ENCODE results near the gene PWWP2A. TPM values are rescaled to one million over a fixed set of nuclear protein-coding genes. Genes with fewer than 3 reads are reported as not detected.

The PWWP2A gene
- total RNA-seq, 1 experiment from 2014 or later, result 66.7 TPM

DNA sequence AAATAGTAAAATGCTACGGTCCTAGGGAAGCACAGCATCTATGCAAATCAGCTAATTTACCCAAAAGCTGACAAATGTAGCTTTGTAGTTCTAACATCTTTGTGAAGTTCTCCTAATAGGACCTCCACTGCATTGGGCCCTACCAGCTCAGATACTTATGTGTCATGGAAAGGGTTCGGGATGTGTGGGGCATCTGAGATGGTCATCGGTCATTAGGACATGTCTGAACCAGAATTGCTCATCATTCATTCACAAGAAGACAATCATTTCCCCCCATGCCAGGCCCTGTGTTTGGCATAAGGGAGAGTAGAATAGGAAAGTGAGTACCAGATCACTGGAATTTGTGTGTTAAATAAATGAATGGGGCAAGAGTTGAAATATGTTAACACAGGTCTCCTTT lies 35.7 kb downstream of the PWWP2A start:
- H3K27me3 Mint-ChIP-seq (ENCODE audit: low read depth), result no peaks in the 10 kb centered on the region
- no CpG with 5 or more reads among the region's 3 CpGs for WGBS (ENCODE audit: extremely low coverage, insufficient read length, low lambda C conversion rate)
- no peak overlapping the region for H2AFZ ChIP-seq (ENCODE audit: low read length)
- H3K27me3 ChIP-seq (ENCODE audit: insufficient read depth, low read length), result no peaks in the 10 kb centered on the region
- peak overlapping the region in 2 of 3 experiments; percentile 46 to 92; a peak in 3 of 7 replicates for H3K27ac Mint-ChIP-seq
- H2BK5ac ChIP-seq (ENCODE audit: insufficient read length, low read length), result no peak overlapping the region
- no peak overlapping the region for H3K4ac ChIP-seq (ENCODE audit: low read depth, low read length)
- H3T11ph ChIP-seq (ENCODE audit: low read length), result no peak overlapping the region
- TF ChIP-seq, protein P1, sequence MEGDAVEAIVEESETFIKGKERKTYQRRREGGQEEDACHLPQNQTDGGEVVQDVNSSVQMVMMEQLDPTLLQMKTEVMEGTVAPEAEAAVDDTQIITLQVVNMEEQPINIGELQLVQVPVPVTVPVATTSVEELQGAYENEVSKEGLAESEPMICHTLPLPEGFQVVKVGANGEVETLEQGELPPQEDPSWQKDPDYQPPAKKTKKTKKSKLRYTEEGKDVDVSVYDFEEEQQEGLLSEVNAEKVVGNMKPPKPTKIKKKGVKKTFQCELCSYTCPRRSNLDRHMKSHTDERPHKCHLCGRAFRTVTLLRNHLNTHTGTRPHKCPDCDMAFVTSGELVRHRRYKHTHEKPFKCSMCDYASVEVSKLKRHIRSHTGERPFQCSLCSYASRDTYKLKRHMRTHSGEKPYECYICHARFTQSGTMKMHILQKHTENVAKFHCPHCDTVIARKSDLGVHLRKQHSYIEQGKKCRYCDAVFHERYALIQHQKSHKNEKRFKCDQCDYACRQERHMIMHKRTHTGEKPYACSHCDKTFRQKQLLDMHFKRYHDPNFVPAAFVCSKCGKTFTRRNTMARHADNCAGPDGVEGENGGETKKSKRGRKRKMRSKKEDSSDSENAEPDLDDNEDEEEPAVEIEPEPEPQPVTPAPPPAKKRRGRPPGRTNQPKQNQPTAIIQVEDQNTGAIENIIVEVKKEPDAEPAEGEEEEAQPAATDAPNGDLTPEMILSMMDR (conservative IDR thresholded peaks at IDR 0.05), result no peak
- no peak overlapping the region for H2BK20ac ChIP-seq (ENCODE audit: low read depth, low read length, poor library complexity, severe bottlenecking)
- H3K4me1 ChIP-seq (ENCODE audit: insufficient read depth, low read length), result 0 out of 2 replicates have a peak, but pooled peaks cover 4% of the 10 kb centered on the region
- no peak overlapping the region for H2BK12ac ChIP-seq (ENCODE audit: insufficient read length, low read depth, low read length)
- no peak overlapping the region for H3K23ac ChIP-seq (ENCODE audit: insufficient read length, low read depth, low read length)
- DNase-seq, result no peak
- no peak overlapping the region for H3K4me2 ChIP-seq (ENCODE audit: insufficient read depth, insufficient read length, low read length)
- no peak overlapping the region for H3K14ac ChIP-seq (ENCODE audit: insufficient read depth, low read length)
- no peaks in the 10 kb centered on the region for H3K79me2 ChIP-seq (ENCODE audit: insufficient read depth, low read length)
- no peak overlapping the region for H3K18ac ChIP-seq (ENCODE audit: insufficient read length, low read depth, low read length)
- no peak overlapping the region for H2AK5ac ChIP-seq (ENCODE audit: insufficient read length, low read length)
- no peak overlapping the region for H3K56ac ChIP-seq (ENCODE audit: insufficient read length, low read depth, low read length)
- no peak overlapping the region for H3K9ac ChIP-seq (ENCODE audit: extremely low read depth, insufficient read length, low read length)
- H2BK120ac ChIP-seq (ENCODE audit: low read depth, low read length, poor library complexity, severe bottlenecking), result no peak overlapping the region
- H4K8ac ChIP-seq (replicated peaks; ENCODE audit: insufficient read length, low read depth, low read length), result no peak overlapping the region
- no peaks in the 10 kb centered on the region for H3K9me3 Mint-ChIP-seq
- no peak overlapping the region for H4K91ac ChIP-seq (ENCODE audit: insufficient read length, low read depth, low read length)
- no peaks in the 10 kb centered on the region for H3K79me1 ChIP-seq (ENCODE audit: insufficient read depth, low read depth, low read length, poor library complexity, severe bottlenecking)
- no peaks in the 10 kb centered on the region for H3K9me3 ChIP-seq (ENCODE audit: control insufficient read depth, low read depth, low read length)
- H4K5ac ChIP-seq (ENCODE audit: insufficient read length, low read depth, low read length), result no peak overlapping the region
- H3K36me3 Mint-ChIP-seq (ENCODE audit: insufficient read depth in 1 of 3, low read depth in 3 of 3), result peaks cover 2 to 12% (median 5%) of the 10 kb centered on the region in 3 experiments; a peak in 4 of 7 replicates
- H3K4me3 Mint-ChIP-seq, result no peak overlapping the region
- no peak overlapping the region for H2BK15ac ChIP-seq (ENCODE audit: low read depth, low read length)
- H3K4me1 Mint-ChIP-seq, result peaks cover 25% of the 10 kb centered on the region in 2 experiments
- H4K20me1 ChIP-seq (ENCODE audit: control insufficient read depth, insufficient read depth, insufficient read length), result no peaks in the 10 kb centered on the region
- H3K23me2 ChIP-seq (ENCODE audit: insufficient read length, low read depth, low read length, poor library complexity, severe bottlenecking), result no peaks in the 10 kb centered on the region
- no peak overlapping the region for H3K27ac ChIP-seq (ENCODE audit: insufficient read length, low read depth, low read length)
